ENCODE results near the gene MIER2.

DNA sequence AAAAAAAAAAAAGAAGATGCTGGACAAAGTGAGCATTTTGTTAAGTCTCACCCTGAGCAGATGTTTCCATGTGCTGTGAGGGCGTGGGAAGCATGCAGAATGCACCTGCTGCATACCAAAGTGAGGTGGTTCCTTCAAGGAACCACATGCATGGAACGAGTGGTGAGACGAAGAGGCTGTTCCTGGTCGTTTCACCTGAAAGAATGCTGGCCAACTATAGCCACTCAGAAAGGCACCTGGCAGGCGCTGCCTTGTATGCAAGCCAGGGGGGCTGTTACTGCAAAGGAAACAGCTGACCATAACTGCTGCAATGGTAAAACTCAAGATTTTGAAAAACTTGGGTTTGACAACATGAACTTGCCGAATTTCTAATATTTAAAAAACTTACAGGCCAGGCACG is 14.7 kb downstream of the MIER2 start:
- TF ChIP-seq REST (IDR thresholded peaks at IDR 0.05; ENCODE audit: insufficient replicate concordance, low read depth) (no peak), CTCF (IDR thresholded peaks at IDR 0.05; ENCODE audit: insufficient read depth, low read length) (no peak), GABPA (IDR thresholded peaks at IDR 0.05; ENCODE audit: low read depth) (no peak), POLR2AphosphoS5 (IDR thresholded peaks at IDR 0.05; ENCODE audit: low read depth) (no peak), SPI1 (IDR thresholded peaks at IDR 0.05; ENCODE audit: borderline replicate concordance, low read depth) (no peak)
